ENCODE results near the gene NCBP1. TPM values are rescaled to one million over a fixed set of nuclear protein-coding genes. Genes with fewer than 3 reads are reported as not detected.

NCBP1 gene
- total RNA-seq, 1 donor from 2014 or later: 52.1 TPM

DNA sequence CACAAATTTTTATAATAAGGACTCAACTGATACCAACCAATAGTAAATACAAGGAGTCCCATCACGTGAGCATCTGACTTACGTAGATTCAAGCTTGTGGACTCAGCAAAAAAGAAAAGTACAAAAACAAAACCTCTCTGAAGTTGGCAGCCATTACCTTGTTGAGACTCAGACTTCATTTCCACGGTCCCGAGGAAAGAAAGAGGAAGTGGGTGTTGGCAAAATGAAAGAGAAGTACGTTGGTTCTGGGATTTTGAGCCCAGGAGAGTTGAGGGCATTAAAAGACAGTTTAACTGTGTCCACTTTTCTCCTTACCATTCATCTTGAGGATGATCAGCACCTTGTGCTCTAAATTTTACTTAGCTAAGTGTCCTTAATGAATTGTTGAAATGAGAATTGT lies 26.7 kb downstream of the NCBP1 start:
- H3K4me1 Mint-ChIP-seq (ENCODE audit: low read depth, unreplicated experiment): peaks cover 3% of the 10 kb centered on the region
- DNase-seq: no peak
- TF ChIP-seq, protein P1, sequence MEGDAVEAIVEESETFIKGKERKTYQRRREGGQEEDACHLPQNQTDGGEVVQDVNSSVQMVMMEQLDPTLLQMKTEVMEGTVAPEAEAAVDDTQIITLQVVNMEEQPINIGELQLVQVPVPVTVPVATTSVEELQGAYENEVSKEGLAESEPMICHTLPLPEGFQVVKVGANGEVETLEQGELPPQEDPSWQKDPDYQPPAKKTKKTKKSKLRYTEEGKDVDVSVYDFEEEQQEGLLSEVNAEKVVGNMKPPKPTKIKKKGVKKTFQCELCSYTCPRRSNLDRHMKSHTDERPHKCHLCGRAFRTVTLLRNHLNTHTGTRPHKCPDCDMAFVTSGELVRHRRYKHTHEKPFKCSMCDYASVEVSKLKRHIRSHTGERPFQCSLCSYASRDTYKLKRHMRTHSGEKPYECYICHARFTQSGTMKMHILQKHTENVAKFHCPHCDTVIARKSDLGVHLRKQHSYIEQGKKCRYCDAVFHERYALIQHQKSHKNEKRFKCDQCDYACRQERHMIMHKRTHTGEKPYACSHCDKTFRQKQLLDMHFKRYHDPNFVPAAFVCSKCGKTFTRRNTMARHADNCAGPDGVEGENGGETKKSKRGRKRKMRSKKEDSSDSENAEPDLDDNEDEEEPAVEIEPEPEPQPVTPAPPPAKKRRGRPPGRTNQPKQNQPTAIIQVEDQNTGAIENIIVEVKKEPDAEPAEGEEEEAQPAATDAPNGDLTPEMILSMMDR (IDR thresholded peaks at IDR 0.05; ENCODE audit: partially characterized antibody, unreplicated experiment): no peak
- H3K4me3 Mint-ChIP-seq (ENCODE audit: unreplicated experiment): no peak overlapping the region
- H3K36me3 Mint-ChIP-seq (ENCODE audit: unreplicated experiment): peaks cover 10% of the 10 kb centered on the region
- no peaks in the 10 kb centered on the region for H3K9me3 Mint-ChIP-seq (ENCODE audit: unreplicated experiment)
- no peaks in the 10 kb centered on the region for H3K27me3 Mint-ChIP-seq (ENCODE audit: unreplicated experiment)
- no peak overlapping the region for H3K27ac Mint-ChIP-seq (ENCODE audit: unreplicated experiment)

DNA sequence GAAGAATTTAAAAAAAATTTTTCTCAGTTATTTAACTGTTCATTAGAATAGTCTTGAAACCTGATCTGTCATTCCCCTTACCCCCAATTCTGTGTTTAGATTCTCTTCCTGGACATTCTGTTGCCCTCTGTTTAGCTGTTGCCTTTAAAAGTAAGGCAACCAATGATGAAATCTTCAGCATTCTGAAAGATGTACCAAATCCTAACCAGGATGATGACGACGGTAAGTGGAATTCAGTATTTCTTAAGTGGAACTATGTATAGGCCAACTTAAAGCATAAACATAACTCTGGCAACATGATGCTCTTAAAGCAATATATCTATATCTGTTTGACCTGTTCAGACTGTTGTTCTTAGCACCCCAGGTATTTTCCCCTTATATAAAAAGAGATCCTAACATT lies 27.2 kb downstream of the NCBP1 start:
- Mint-ChIP-seq H3K27me3 (ENCODE audit: unreplicated experiment) (no peaks in the 10 kb centered on the region), H3K4me1 (ENCODE audit: low read depth, unreplicated experiment) (peaks cover 3% of the 10 kb centered on the region), H3K9me3 (ENCODE audit: unreplicated experiment) (no peaks in the 10 kb centered on the region), H3K4me3 (ENCODE audit: unreplicated experiment) (no peak overlapping the region), H3K36me3 (ENCODE audit: unreplicated experiment) (peaks cover 10% of the 10 kb centered on the region), H3K27ac (ENCODE audit: unreplicated experiment) (no peak overlapping the region)
- no peak for DNase-seq
- TF ChIP-seq, protein P1 (IDR thresholded peaks at IDR 0.05; ENCODE audit: partially characterized antibody, unreplicated experiment): no peak

DNA sequence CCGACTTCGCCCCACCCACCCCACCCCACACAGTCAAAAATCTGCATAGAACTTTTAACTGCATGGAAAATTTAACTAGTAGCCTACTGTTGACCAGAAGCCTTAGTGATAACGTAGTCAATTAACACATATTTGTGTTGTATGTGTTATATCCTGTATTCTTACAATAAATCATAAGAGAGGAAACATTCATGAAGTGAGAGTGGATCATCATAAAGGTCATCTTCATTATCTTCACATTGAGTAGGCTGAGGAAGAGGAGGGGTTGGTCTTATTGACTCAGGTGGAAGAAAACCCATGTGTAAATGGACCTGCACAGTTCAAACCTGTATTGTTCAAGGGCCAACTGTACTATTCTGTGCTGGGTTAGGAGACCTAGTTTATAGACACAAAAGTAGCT lies 32.1 kb downstream of the NCBP1 start:
- Mint-ChIP-seq H3K4me3 (ENCODE audit: unreplicated experiment) (no peak overlapping the region), H3K4me1 (ENCODE audit: low read depth, unreplicated experiment) (no peaks in the 10 kb centered on the region), H3K27ac (ENCODE audit: unreplicated experiment) (no peak overlapping the region), H3K9me3 (ENCODE audit: unreplicated experiment) (no peaks in the 10 kb centered on the region), H3K27me3 (ENCODE audit: unreplicated experiment) (no peaks in the 10 kb centered on the region), H3K36me3 (ENCODE audit: unreplicated experiment) (peaks cover 6% of the 10 kb centered on the region)
- no peak for DNase-seq
- TF ChIP-seq, protein P1 (IDR thresholded peaks at IDR 0.05; ENCODE audit: partially characterized antibody, unreplicated experiment): no peak

GRCh38 chr9:97666907-97667686 lies 33.5 kb downstream of the NCBP1 start:
- H3K4me3 Mint-ChIP-seq (ENCODE audit: unreplicated experiment): no peak overlapping the region
- no peaks in the 10 kb centered on the region for H3K4me1 Mint-ChIP-seq (ENCODE audit: low read depth, unreplicated experiment)
- H3K27ac Mint-ChIP-seq (ENCODE audit: unreplicated experiment): no peak overlapping the region
- H3K9me3 Mint-ChIP-seq (ENCODE audit: unreplicated experiment): no peaks in the 10 kb centered on the region
- DNase-seq: no peak
- H3K27me3 Mint-ChIP-seq (ENCODE audit: unreplicated experiment): no peaks in the 10 kb centered on the region
- peaks cover 6% of the 10 kb centered on the region for H3K36me3 Mint-ChIP-seq (ENCODE audit: unreplicated experiment)
- TF ChIP-seq, protein P1 (IDR thresholded peaks at IDR 0.05; ENCODE audit: partially characterized antibody, unreplicated experiment): no peak

GRCh38 chr9:97668485-97668884 lies 34.9 kb downstream of the NCBP1 start:
- no peak overlapping the region for H3K4me3 Mint-ChIP-seq (ENCODE audit: unreplicated experiment)
- no peaks in the 10 kb centered on the region for H3K4me1 Mint-ChIP-seq (ENCODE audit: low read depth, unreplicated experiment)
- peaks cover 6% of the 10 kb centered on the region for H3K36me3 Mint-ChIP-seq (ENCODE audit: unreplicated experiment)
- H3K27me3 Mint-ChIP-seq (ENCODE audit: unreplicated experiment): no peaks in the 10 kb centered on the region
- no peaks in the 10 kb centered on the region for H3K9me3 Mint-ChIP-seq (ENCODE audit: unreplicated experiment)
- TF ChIP-seq, protein P1 (IDR thresholded peaks at IDR 0.05; ENCODE audit: partially characterized antibody, unreplicated experiment): no peak
- no peak for DNase-seq
- no peak overlapping the region for H3K27ac Mint-ChIP-seq (ENCODE audit: unreplicated experiment)

Measured in glutamatergic neuron (in vitro differentiated cells).